Astrocyte (in vitro differentiated cells and primary cell): ENCODE measurements around the gene ZFYVE21.

Source experiments
- CTCF ChIP-seq: IDR thresholded peaks from 2 replicates; pipeline ENCODE4 v1.5.1; 2011; ENCODE audit warnings: low read depth, mild to moderate bottlenecking, inconsistent platforms, low read length, moderate library complexity; ENCODE audit not compliant: insufficient read depth
- EZH2 ChIP-seq: IDR thresholded peaks from 2 replicates; pipeline ENCODE4 v1.6.1; 2012; ENCODE audit warnings: mild to moderate bottlenecking, low read length, inconsistent platforms; ENCODE audit not compliant: insufficient read depth

DNA sequence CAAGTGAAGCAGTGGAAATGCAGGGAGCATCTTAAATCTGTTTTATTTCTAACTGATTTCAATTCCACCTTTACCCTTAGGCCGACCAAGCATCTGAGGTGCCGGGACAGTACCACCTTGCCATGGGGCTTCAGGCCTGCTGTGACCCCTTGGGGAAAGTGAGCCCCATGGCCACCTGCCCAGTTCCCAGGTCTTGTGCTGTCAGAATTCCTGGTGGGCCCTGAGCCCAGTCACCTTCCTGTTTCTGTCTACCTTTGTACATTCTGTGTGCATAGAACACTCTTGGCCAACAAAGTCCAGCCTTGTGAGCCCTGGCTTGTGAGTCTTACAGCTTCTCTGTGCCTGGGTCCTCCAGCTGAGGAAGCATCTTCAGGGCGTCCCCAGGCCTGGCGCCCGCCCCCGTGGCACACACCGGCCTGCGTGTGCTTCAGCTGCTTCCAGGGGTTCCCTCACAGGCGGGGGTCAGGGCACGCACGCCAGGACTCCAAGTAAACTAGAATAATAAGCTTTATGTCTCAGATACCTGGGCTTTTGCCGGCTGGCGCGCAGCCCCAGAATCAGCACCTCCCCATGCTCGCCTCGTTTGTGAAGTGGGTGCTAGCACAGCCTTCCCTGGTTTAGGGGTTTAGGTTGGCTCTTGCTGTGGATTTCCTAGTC, 10.3 kb downstream of the ZFYVE21 start:
- TF ChIP-seq CTCF (no peak), EZH2 (no peak)
